Erythroblast (primary cell): ENCODE measurements around the gene HOXA3.

Experiments
- DNase-seq, 2 experiments: peaks; one replicate each; lab custom pipeline; 2025; lab: John Stamatoyannopoulos, UW
- GATA1 ChIP-seq: IDR thresholded peaks from 2 replicates; pipeline ENCODE4 v1.6.1; 2011; ENCODE audit warnings: low read depth, mild to moderate bottlenecking, control low read depth, low read length, moderate library complexity
- POLR2A ChIP-seq: IDR thresholded peaks from 2 replicates; pipeline ENCODE4 v1.6.1; 2011; ENCODE audit warnings: mild to moderate bottlenecking, low read length

The HOXA3 gene

GRCh38 chr7:27068259-27068658, 84.1 kb downstream of the HOXA3 start:
- TF ChIP-seq POLR2A, result no peak
- TF ChIP-seq GATA1, result no peak
- DNase-seq, result no peak

GRCh38 chr7:27066148-27066547, 86.2 kb downstream of the HOXA3 start:
- TF ChIP-seq GATA1 (no peak), POLR2A (no peak)
- DNase-seq, result no peak

GRCh38 chr7:27065709-27066108, 86.7 kb downstream of the HOXA3 start:
- no peak for DNase-seq
- no peak for TF ChIP-seq POLR2A
- no peak for TF ChIP-seq GATA1

- TF ChIP-seq GATA1 (no peak), POLR2A (no peak)
- DNase-seq, result no peak
Measured at GRCh38 chr7:27064661-27065060, 87.7 kb downstream of the HOXA3 start.

- TF ChIP-seq GATA1, result no peak
- no peak for TF ChIP-seq POLR2A
- DNase-seq, result no peak
Measured at GRCh38 chr7:27064159-27064558, 88.2 kb downstream of the HOXA3 start.

- no peak for DNase-seq
- TF ChIP-seq POLR2A (no peak), GATA1 (no peak)
Measured at GRCh38 chr7:27062946-27063345, 89.4 kb downstream of the HOXA3 start.
